Measurements from ENCODE around the gene CAND1.

Gene CAND1

GRCh38 chr12:67268896-67269632, at the start of gene CAND1:
Gene CAND1, plus strand, starts transcription at chr12:67269358. Its CDS starts 360 bp downstream, at chr12:67269718.
- DNase-seq (ENCODE audit: low spot score) (peak; percentile 90), ATAC-seq (ENCODE audit: low read depth) (peak; percentile 73)
- Histone ChIP-seq H3K9me3 (ENCODE audit: severe bottlenecking) (no peaks in the 10 kb centered on the region), H3K36me3 (ENCODE audit: low read depth) (peaks cover 5% of the 10 kb centered on the region), H3K27me3 (ENCODE audit: insufficient read depth, poor library complexity, severe bottlenecking) (no peaks in the 10 kb centered on the region), H3K4me3 (ENCODE audit: severe bottlenecking) (peak within 1 kb of the TSS; percentile 88), H3K27ac (ENCODE audit: poor library complexity, severe bottlenecking) (peak within 1 kb of the TSS; percentile 83), H3K4me1 (ENCODE audit: insufficient read depth, poor library complexity, severe bottlenecking) (peaks cover 16% of the 10 kb centered on the region)
- TF ChIP-seq, protein P1, sequence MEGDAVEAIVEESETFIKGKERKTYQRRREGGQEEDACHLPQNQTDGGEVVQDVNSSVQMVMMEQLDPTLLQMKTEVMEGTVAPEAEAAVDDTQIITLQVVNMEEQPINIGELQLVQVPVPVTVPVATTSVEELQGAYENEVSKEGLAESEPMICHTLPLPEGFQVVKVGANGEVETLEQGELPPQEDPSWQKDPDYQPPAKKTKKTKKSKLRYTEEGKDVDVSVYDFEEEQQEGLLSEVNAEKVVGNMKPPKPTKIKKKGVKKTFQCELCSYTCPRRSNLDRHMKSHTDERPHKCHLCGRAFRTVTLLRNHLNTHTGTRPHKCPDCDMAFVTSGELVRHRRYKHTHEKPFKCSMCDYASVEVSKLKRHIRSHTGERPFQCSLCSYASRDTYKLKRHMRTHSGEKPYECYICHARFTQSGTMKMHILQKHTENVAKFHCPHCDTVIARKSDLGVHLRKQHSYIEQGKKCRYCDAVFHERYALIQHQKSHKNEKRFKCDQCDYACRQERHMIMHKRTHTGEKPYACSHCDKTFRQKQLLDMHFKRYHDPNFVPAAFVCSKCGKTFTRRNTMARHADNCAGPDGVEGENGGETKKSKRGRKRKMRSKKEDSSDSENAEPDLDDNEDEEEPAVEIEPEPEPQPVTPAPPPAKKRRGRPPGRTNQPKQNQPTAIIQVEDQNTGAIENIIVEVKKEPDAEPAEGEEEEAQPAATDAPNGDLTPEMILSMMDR (IDR thresholded peaks at IDR 0.05; ENCODE audit: poor library complexity, severe bottlenecking) = peak; percentile 7

- ATAC-seq (ENCODE audit: low read depth) (no peak), DNase-seq (ENCODE audit: low spot score) (no peak)
- Histone ChIP-seq H3K27ac (ENCODE audit: poor library complexity, severe bottlenecking) (no peak overlapping the region), H3K27me3 (ENCODE audit: insufficient read depth, poor library complexity, severe bottlenecking) (peaks cover 9% of the 10 kb centered on the region), H3K9me3 (ENCODE audit: severe bottlenecking) (peaks cover 3% of the 10 kb centered on the region), H3K36me3 (ENCODE audit: low read depth) (no peaks in the 10 kb centered on the region), H3K4me3 (ENCODE audit: severe bottlenecking) (no peak overlapping the region), H3K4me1 (ENCODE audit: insufficient read depth, poor library complexity, severe bottlenecking) (no peaks in the 10 kb centered on the region)
- TF ChIP-seq, protein P1 (IDR thresholded peaks at IDR 0.05; ENCODE audit: poor library complexity, severe bottlenecking) = peak; percentile 42
These were observed 49.1 kb upstream of the CAND1 start for GRCh38 chr12:67220065-67220464.

GRCh38 chr12:67222302-67222701, 46.9 kb upstream of the CAND1 start:
- H3K36me3 ChIP-seq (ENCODE audit: low read depth) = no peaks in the 10 kb centered on the region
- TF ChIP-seq, protein P1 (IDR thresholded peaks at IDR 0.05; ENCODE audit: poor library complexity, severe bottlenecking) = peak; percentile 40
- ATAC-seq (ENCODE audit: low read depth) (peak; percentile 29; the same call in 1 of the 3 replicates), DNase-seq (ENCODE audit: low spot score) (no peak)
- no peak overlapping the region for H3K4me3 ChIP-seq (ENCODE audit: severe bottlenecking)
- peaks cover 2% of the 10 kb centered on the region for H3K27me3 ChIP-seq (ENCODE audit: insufficient read depth, poor library complexity, severe bottlenecking)
- peaks cover 4% of the 10 kb centered on the region for H3K9me3 ChIP-seq (ENCODE audit: severe bottlenecking)
- no peaks in the 10 kb centered on the region for H3K4me1 ChIP-seq (ENCODE audit: insufficient read depth, poor library complexity, severe bottlenecking)
- H3K27ac ChIP-seq (ENCODE audit: poor library complexity, severe bottlenecking) = no peak overlapping the region

GRCh38 chr12:67223225-67223624, 45.9 kb upstream of the CAND1 start:
- Histone ChIP-seq H3K4me3 (ENCODE audit: severe bottlenecking) (no peak overlapping the region), H3K4me1 (ENCODE audit: insufficient read depth, poor library complexity, severe bottlenecking) (no peaks in the 10 kb centered on the region), H3K27ac (ENCODE audit: poor library complexity, severe bottlenecking) (no peak overlapping the region), H3K9me3 (ENCODE audit: severe bottlenecking) (peaks cover 4% of the 10 kb centered on the region), H3K36me3 (ENCODE audit: low read depth) (no peaks in the 10 kb centered on the region), H3K27me3 (ENCODE audit: insufficient read depth, poor library complexity, severe bottlenecking) (no peaks in the 10 kb centered on the region)
- DNase-seq (ENCODE audit: low spot score) = no peak
- TF ChIP-seq, protein P1 (IDR thresholded peaks at IDR 0.05; ENCODE audit: poor library complexity, severe bottlenecking) = no peak
- ATAC-seq (ENCODE audit: low read depth) = no peak

DNA sequence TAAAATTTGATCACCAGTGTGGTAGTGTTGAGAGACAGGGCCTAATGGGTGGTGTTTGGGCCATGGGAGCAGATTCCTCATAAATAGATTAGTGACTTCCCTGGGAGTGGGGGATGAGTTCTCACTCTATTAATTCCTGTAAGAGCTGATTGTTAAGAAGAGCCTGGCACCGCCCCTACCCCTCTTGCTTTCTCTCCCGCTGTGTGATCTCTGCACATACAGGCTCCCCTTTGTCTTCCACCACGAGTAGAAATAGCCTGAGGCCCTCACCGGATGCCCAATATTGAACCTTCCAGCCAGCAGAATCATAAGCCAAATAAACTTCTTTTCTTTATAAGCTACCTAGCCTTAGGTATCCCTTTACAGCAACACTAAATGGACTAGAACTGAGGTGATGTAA, 31.9 kb upstream of the CAND1 start:
- no peak for ATAC-seq (ENCODE audit: low read depth)
- TF ChIP-seq, protein P1 (IDR thresholded peaks at IDR 0.05; ENCODE audit: poor library complexity, severe bottlenecking) = no peak
- Histone ChIP-seq H3K4me3 (ENCODE audit: severe bottlenecking) (no peak overlapping the region), H3K27me3 (ENCODE audit: insufficient read depth, poor library complexity, severe bottlenecking) (peaks cover 14% of the 10 kb centered on the region), H3K27ac (ENCODE audit: poor library complexity, severe bottlenecking) (no peak overlapping the region), H3K36me3 (ENCODE audit: low read depth) (no peaks in the 10 kb centered on the region), H3K9me3 (ENCODE audit: severe bottlenecking) (no peaks in the 10 kb centered on the region), H3K4me1 (ENCODE audit: insufficient read depth, poor library complexity, severe bottlenecking) (no peaks in the 10 kb centered on the region)
- no peak for DNase-seq (ENCODE audit: low spot score)

Data from RWPE2 (cell line).